GM06990 (cell line): ENCODE results near the gene TMEM164.

Experiments
- DNase-seq: peaks from one replicate; pipeline ENCODE4 v3.0.0-alpha.2; 2011; ENCODE audit not compliant: insufficient read length; ENCODE audit errors: extremely low read depth
- H3K27me3 ChIP-seq: replicated peaks from 2 replicates; pipeline ENCODE4 v1.6.0; 2011; ENCODE audit warnings: low read length; ENCODE audit not compliant: control insufficient read depth, insufficient read depth
- H3K36me3 ChIP-seq: 2 replicates; pipeline ENCODE4 v1.5.1; 2011; ENCODE audit warnings: low read length; ENCODE audit not compliant: control insufficient read depth, insufficient read depth
- H3K4me3 ChIP-seq: replicated peaks from 2 replicates; pipeline ENCODE4 v1.5.1; 2011; ENCODE audit warnings: low read depth, mild to moderate bottlenecking, control low read depth, low read length
- CTCF ChIP-seq: IDR thresholded peaks from 2 replicates; pipeline ENCODE4 v1.5.1; 2011; ENCODE audit warnings: low read length, control low read depth, mild to moderate bottlenecking, inconsistent platforms; ENCODE audit not compliant: insufficient read depth, poor library complexity, severe bottlenecking

Gene TMEM164

GRCh38 chrX:110213183-110213582 is 210.3 kb downstream of the TMEM164 start:
- H3K4me3 ChIP-seq = no peak overlapping the region
- H3K27me3 ChIP-seq = no peaks in the 10 kb centered on the region
- no peak for TF ChIP-seq CTCF
- DNase-seq = no peak
- no peaks in the 10 kb centered on the region for H3K36me3 ChIP-seq

- no peak for TF ChIP-seq CTCF
- no peak for DNase-seq
- Histone ChIP-seq H3K36me3 (no peaks in the 10 kb centered on the region), H3K4me3 (no peak overlapping the region), H3K27me3 (no peaks in the 10 kb centered on the region)
Observed at GRCh38 chrX:110214684-110215083, 211.8 kb downstream of the TMEM164 start.

GRCh38 chrX:110215411-110215810 is 212.5 kb downstream of the TMEM164 start:
- no peak for TF ChIP-seq CTCF
- Histone ChIP-seq H3K36me3 (no peaks in the 10 kb centered on the region), H3K27me3 (no peaks in the 10 kb centered on the region), H3K4me3 (no peak overlapping the region)
- DNase-seq = no peak

- no peak for DNase-seq
- no peak overlapping the region for H3K4me3 ChIP-seq
- H3K36me3 ChIP-seq = no peaks in the 10 kb centered on the region
- H3K27me3 ChIP-seq = no peaks in the 10 kb centered on the region
- TF ChIP-seq CTCF = no peak
Observed at GRCh38 chrX:110216027-110216426, 213.1 kb downstream of the TMEM164 start.

GRCh38 chrX:110218591-110218990 is 215.7 kb downstream of the TMEM164 start:
- Histone ChIP-seq H3K36me3 (no peaks in the 10 kb centered on the region), H3K27me3 (no peaks in the 10 kb centered on the region), H3K4me3 (no peak overlapping the region)
- no peak for TF ChIP-seq CTCF
- DNase-seq = no peak

- no peak for DNase-seq
- H3K27me3 ChIP-seq = no peaks in the 10 kb centered on the region
- TF ChIP-seq CTCF = no peak
- H3K36me3 ChIP-seq = no peaks in the 10 kb centered on the region
- no peak overlapping the region for H3K4me3 ChIP-seq
Observed at GRCh38 chrX:110219920-110220319, 217.0 kb downstream of the TMEM164 start.
